ENCODE data around the gene ING3.

ING3 gene

GRCh38 chr7:120949393-120949911 lies 1.1 kb upstream of the ING3 start:
- no peak for TF ChIP-seq EZH2 (IDR thresholded peaks at IDR 0.05; ENCODE audit: borderline replicate concordance, low read depth, low read length, severe bottlenecking)
- TF ChIP-seq, protein P1, sequence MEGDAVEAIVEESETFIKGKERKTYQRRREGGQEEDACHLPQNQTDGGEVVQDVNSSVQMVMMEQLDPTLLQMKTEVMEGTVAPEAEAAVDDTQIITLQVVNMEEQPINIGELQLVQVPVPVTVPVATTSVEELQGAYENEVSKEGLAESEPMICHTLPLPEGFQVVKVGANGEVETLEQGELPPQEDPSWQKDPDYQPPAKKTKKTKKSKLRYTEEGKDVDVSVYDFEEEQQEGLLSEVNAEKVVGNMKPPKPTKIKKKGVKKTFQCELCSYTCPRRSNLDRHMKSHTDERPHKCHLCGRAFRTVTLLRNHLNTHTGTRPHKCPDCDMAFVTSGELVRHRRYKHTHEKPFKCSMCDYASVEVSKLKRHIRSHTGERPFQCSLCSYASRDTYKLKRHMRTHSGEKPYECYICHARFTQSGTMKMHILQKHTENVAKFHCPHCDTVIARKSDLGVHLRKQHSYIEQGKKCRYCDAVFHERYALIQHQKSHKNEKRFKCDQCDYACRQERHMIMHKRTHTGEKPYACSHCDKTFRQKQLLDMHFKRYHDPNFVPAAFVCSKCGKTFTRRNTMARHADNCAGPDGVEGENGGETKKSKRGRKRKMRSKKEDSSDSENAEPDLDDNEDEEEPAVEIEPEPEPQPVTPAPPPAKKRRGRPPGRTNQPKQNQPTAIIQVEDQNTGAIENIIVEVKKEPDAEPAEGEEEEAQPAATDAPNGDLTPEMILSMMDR (IDR thresholded peaks at IDR 0.05; ENCODE audit: borderline replicate concordance, extremely low read depth, low read length, poor library complexity, severe bottlenecking): no peak
- DNase-seq (no peak), ATAC-seq (ENCODE audit: insufficient read depth, low read depth) (no peak)
- Histone ChIP-seq H4K20me1 (ENCODE audit: insufficient read depth, low read length) (no peaks in the 10 kb centered on the region), H3K9me3 (ENCODE audit: insufficient read depth, low read length, severe bottlenecking) (no peaks in the 10 kb centered on the region), H3K4me3 (ENCODE audit: low read depth in 1 of 2, low read length in 2 of 2) (peak overlapping the region; percentile 71 to 84), H3K4me2 (ENCODE audit: insufficient read depth, low read length) (peak overlapping the region; percentile 75), H3K27me3 (ENCODE audit: insufficient read depth, low read length, poor library complexity) (no peaks in the 10 kb centered on the region), H3K9ac (ENCODE audit: low read depth, low read length) (peak overlapping the region; percentile 89), H3K27ac (ENCODE audit: low read length) (peak overlapping the region; percentile 83), H3K36me3 (ENCODE audit: insufficient read depth, low read length) (peaks cover 22% of the 10 kb centered on the region), H2AFZ (ENCODE audit: low read depth, low read length) (peak overlapping the region; percentile 85), H3K79me2 (ENCODE audit: insufficient read depth, low read length) (peaks cover 39% of the 10 kb centered on the region), H3K4me1 (ENCODE audit: insufficient read depth, low read length) (peaks cover 30% of the 10 kb centered on the region)

DNA sequence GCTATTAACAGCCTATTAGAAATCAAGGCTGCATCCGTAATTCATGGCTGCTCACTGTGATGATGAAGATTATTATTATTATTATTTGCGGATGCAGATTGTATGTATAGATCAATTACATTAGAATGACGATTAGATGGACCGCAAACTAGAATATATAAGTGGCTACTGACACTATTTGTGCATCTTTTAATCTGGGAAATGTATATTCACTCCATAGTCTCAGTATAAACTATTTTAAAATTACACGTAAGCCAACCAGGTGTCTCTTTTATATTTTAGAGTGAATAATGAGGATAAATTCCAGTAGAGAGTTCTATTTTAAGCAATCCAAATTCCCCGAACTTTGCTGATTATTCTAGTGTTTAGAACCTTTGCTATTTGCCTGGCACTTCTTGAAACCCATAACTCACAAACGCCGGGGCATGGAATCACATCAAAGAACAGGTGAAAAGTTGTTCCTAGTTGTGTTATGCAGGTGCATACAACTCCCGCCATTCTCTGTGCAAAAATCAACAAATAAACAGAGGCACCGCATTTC lies 509 bp upstream of the ING3 start:
- H3K4me2 ChIP-seq (ENCODE audit: insufficient read depth, low read length): peak overlapping the region; percentile 75
- H3K27me3 ChIP-seq (ENCODE audit: insufficient read depth, low read length, poor library complexity): no peaks in the 10 kb centered on the region
- peak overlapping the region; percentile 83 for H3K27ac ChIP-seq (ENCODE audit: low read length)
- H3K79me2 ChIP-seq (ENCODE audit: insufficient read depth, low read length): peaks cover 39% of the 10 kb centered on the region
- peaks cover 28% of the 10 kb centered on the region for H3K36me3 ChIP-seq (ENCODE audit: insufficient read depth, low read length)
- H3K9me3 ChIP-seq (ENCODE audit: insufficient read depth, low read length, severe bottlenecking): no peaks in the 10 kb centered on the region
- H3K4me3 ChIP-seq (ENCODE audit: low read depth in 1 of 2, low read length in 2 of 2): peak overlapping the region; percentile 71 to 84
- H4K20me1 ChIP-seq (ENCODE audit: insufficient read depth, low read length): no peaks in the 10 kb centered on the region
- ATAC-seq (ENCODE audit: insufficient read depth, low read depth) (no peak), DNase-seq (no peak)
- TF ChIP-seq EZH2 (IDR thresholded peaks at IDR 0.05; ENCODE audit: borderline replicate concordance, low read depth, low read length, severe bottlenecking): no peak
- TF ChIP-seq, protein P1 (IDR thresholded peaks at IDR 0.05; ENCODE audit: borderline replicate concordance, extremely low read depth, low read length, poor library complexity, severe bottlenecking): no peak
- peak overlapping the region; percentile 89 for H3K9ac ChIP-seq (ENCODE audit: low read depth, low read length)
- H3K4me1 ChIP-seq (ENCODE audit: insufficient read depth, low read length): peaks cover 30% of the 10 kb centered on the region
- H2AFZ ChIP-seq (ENCODE audit: low read depth, low read length): peak overlapping the region; percentile 85

DNA sequence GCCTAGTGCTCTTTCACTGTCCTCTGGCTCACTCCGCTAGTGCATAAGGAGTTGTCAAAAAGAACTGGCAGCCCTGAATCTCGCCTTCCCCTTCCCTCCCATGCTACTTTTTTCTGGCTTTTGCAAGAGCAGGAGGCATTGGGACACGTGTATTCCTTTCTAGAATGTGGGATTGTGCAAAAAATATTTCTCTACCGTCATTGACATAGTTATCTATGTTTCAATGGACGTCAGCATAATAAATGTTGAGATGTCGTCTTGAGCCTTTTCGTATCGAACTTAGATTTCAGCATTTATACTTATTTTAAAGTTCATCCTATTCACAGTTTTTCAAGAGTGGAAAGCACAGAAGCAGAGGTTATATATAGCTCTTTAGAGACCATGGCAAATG lies 727 bp downstream of the ING3 start:
- DNase-seq: no peak
- peaks cover 39% of the 10 kb centered on the region for H3K79me2 ChIP-seq (ENCODE audit: insufficient read depth, low read length)

More for the DNA sequence above, 727 bp downstream of the ING3 start:
- peak overlapping the region; percentile 99 for H3K27ac ChIP-seq (ENCODE audit: low read length)
- H2AFZ ChIP-seq (ENCODE audit: low read depth, low read length): peak overlapping the region; percentile 88
- TF ChIP-seq EZH2 (IDR thresholded peaks at IDR 0.05; ENCODE audit: borderline replicate concordance, low read depth, low read length, severe bottlenecking): no peak
- TF ChIP-seq, protein P1 (IDR thresholded peaks at IDR 0.05; ENCODE audit: borderline replicate concordance, extremely low read depth, low read length, poor library complexity, severe bottlenecking): no peak
- no peaks in the 10 kb centered on the region for H4K20me1 ChIP-seq (ENCODE audit: insufficient read depth, low read length)
- peaks cover 30% of the 10 kb centered on the region for H3K4me1 ChIP-seq (ENCODE audit: insufficient read depth, low read length)
- peak overlapping the region; percentile 87 for H3K4me2 ChIP-seq (ENCODE audit: insufficient read depth, low read length)
- H3K27me3 ChIP-seq (ENCODE audit: insufficient read depth, low read length, poor library complexity): no peaks in the 10 kb centered on the region
- no peaks in the 10 kb centered on the region for H3K9me3 ChIP-seq (ENCODE audit: insufficient read depth, low read length, severe bottlenecking)
- peaks cover 40% of the 10 kb centered on the region for H3K36me3 ChIP-seq (ENCODE audit: insufficient read depth, low read length)
- H3K4me3 ChIP-seq (ENCODE audit: low read depth in 1 of 2, low read length in 2 of 2): peak overlapping the region; percentile 84 to 94
- no peak for ATAC-seq (ENCODE audit: insufficient read depth, low read depth)
- H3K9ac ChIP-seq (ENCODE audit: low read depth, low read length): peak overlapping the region; percentile 89
